Lower leg skin (tissue), 3 donors: Measurements from ENCODE around the gene TRMT112.

Experiments used
- POLR2A ChIP-seq, 2 donors: fragments of 450-650 bp; IDR thresholded peaks; one replicate each; pipeline ENCODE4 v1.6.1; 2016 to 2017; ENCODE audit warnings: antibody characterized with exemption in 2 of 2, mild to moderate bottlenecking in 1 of 2, moderate library complexity in 1 of 2
- TF ChIP-seq, protein P1 (sequence below), 3 donors: fragments of 450-650 bp; IDR thresholded peaks; one replicate each; pipeline ENCODE4 v1.5.1; 2016; ENCODE audit warnings: antibody characterized with exemption in 3 of 3, mild to moderate bottlenecking in 3 of 3, moderate library complexity in 2 of 3

- TF ChIP-seq, protein P1, sequence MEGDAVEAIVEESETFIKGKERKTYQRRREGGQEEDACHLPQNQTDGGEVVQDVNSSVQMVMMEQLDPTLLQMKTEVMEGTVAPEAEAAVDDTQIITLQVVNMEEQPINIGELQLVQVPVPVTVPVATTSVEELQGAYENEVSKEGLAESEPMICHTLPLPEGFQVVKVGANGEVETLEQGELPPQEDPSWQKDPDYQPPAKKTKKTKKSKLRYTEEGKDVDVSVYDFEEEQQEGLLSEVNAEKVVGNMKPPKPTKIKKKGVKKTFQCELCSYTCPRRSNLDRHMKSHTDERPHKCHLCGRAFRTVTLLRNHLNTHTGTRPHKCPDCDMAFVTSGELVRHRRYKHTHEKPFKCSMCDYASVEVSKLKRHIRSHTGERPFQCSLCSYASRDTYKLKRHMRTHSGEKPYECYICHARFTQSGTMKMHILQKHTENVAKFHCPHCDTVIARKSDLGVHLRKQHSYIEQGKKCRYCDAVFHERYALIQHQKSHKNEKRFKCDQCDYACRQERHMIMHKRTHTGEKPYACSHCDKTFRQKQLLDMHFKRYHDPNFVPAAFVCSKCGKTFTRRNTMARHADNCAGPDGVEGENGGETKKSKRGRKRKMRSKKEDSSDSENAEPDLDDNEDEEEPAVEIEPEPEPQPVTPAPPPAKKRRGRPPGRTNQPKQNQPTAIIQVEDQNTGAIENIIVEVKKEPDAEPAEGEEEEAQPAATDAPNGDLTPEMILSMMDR (IDR thresholded peaks at IDR 0.05): no peak
- TF ChIP-seq POLR2A (IDR thresholded peaks at IDR 0.05): no peak
Observed at GRCh38 chr11:64364911-64365310, 47.6 kb upstream of the TRMT112 start.
